MM.1S (cell line): ENCODE results near the gene CNOT4.

Experiments used
- DNase-seq: peaks from one replicate; pipeline ENCODE4 v3.0.0-alpha.2; 2015
- H2AFZ ChIP-seq: fragments of 300-600 bp; sonication (generic); 2 replicates; pipeline ENCODE4 v1.6.0; 2016; ENCODE audit warnings: antibody characterized with exemption, low read length
- H3F3A ChIP-seq: fragments of 300-600 bp; sonication (generic); 2 replicates; pipeline ENCODE4 v1.6.1; 2016; ENCODE audit warnings: mild to moderate bottlenecking, antibody characterized with exemption, low read length, moderate library complexity, mixed read lengths; ENCODE audit not compliant: insufficient read depth
- H3K27ac ChIP-seq: fragments of 300-600 bp; sonication (generic); 2 replicates; pipeline ENCODE4 v1.5.1; 2016; ENCODE audit warnings: mild to moderate bottlenecking, low read length
- H3K27me3 ChIP-seq: fragments of 300-600 bp; sonication (generic); replicated peaks from 2 replicates; pipeline ENCODE4 v1.6.0; 2016; ENCODE audit warnings: low read length; ENCODE audit not compliant: insufficient read depth
- H3K36me3 ChIP-seq: fragments of 300-600 bp; sonication (generic); replicated peaks from 2 replicates; pipeline ENCODE4 v1.6.1; 2016; ENCODE audit warnings: mild to moderate bottlenecking, low read length, mixed read lengths; ENCODE audit not compliant: insufficient read depth
- H3K4me1 ChIP-seq: fragments of 300-600 bp; sonication (generic); 2 replicates; pipeline ENCODE4 v1.6.1; 2016; ENCODE audit warnings: low read length, mixed read lengths
- H3K4me2 ChIP-seq: fragments of 300-600 bp; sonication (generic); 2 replicates; pipeline ENCODE4 v1.6.0; 2016; ENCODE audit warnings: low read depth, low read length
- H3K4me3 ChIP-seq: fragments of 300-600 bp; sonication (generic); 2 replicates; pipeline ENCODE4 v1.5.1; 2016; ENCODE audit warnings: low read length, mixed read lengths
- H3K79me2 ChIP-seq: fragments of 300-600 bp; sonication (generic); 2 replicates; pipeline ENCODE4 v1.6.1; 2016; ENCODE audit warnings: mixed run types, low read length, mixed read lengths
- H3K9ac ChIP-seq: fragments of 300-600 bp; sonication (generic); 2 replicates; pipeline ENCODE4 v1.6.1; 2016; ENCODE audit warnings: low read length, mixed read lengths
- H3K9me2 ChIP-seq: fragments of 300-600 bp; sonication (generic); replicated peaks from 2 replicates; pipeline ENCODE4 v1.6.1; 2016; ENCODE audit warnings: mild to moderate bottlenecking, low read length, mixed read lengths; ENCODE audit not compliant: insufficient read depth
- H3K9me3 ChIP-seq: fragments of 300-600 bp; sonication (generic); replicated peaks from 2 replicates; pipeline ENCODE4 v1.6.1; 2016; ENCODE audit warnings: mild to moderate bottlenecking, low read length, mixed read lengths; ENCODE audit not compliant: insufficient read depth
- H4K20me1 ChIP-seq: fragments of 300-600 bp; sonication (generic); 2 replicates; pipeline ENCODE4 v1.6.1; 2016; ENCODE audit warnings: mild to moderate bottlenecking, low read length, moderate library complexity, mixed read lengths; ENCODE audit not compliant: insufficient read depth
- EZH2 ChIP-seq: fragments of 300-600 bp; sonication (generic); optimal IDR thresholded peaks from 2 replicates; pipeline ENCODE3; 2017; ENCODE audit warnings: low read depth, mild to moderate bottlenecking, antibody characterized with exemption, low read length, mixed read lengths
- EZH2phosphoT487 ChIP-seq: fragments of 300-600 bp; sonication (generic); IDR thresholded peaks from 2 replicates; pipeline ENCODE4 v1.6.1; 2018; ENCODE audit warnings: antibody characterized with exemption, low read length
- TF ChIP-seq, protein P1 (sequence below): fragments of 300-600 bp; sonication (generic); IDR thresholded peaks from 2 replicates; pipeline ENCODE4 v1.5.1; 2016; ENCODE audit warnings: antibody characterized with exemption, low read length, mixed read lengths

CNOT4 gene

DNA sequence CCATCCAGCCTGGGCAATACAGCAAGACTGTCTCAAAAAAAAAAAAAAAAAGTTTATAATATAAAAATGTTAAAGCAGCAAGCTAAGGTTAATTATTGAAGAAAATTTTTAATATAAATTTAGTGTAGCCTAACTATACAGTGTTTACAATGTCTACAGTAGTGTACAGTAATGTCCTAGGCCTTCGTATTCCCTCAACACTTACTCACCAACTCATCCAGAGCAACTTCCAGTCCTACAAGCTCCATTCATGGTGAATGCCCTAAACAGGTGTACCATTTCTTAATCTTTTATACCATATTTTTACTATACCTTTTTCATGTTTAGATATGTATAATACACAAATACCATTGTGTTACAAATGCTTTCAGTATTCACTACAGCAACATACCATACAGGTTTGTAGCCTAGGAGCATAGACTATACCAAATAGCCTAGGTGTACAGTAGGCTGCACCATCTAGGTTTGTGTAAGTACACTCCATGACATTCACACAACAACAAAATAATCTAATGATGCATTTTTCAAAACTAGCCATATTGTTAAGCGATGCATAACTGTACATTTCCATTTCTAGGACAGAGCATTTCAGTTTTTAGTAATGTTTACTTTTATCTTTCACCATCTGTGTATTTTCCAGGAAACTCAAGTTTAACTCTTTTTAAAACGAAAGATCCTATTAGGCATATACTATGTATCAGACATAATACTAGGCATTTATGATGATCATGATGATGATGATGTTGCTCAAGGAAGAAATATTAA lies 43.3 kb downstream of the CNOT4 start:
- Histone ChIP-seq H4K20me1 (peaks cover 8% of the 10 kb centered on the region), H3K9me3 (no peaks in the 10 kb centered on the region), H3K27me3 (no peaks in the 10 kb centered on the region), H3K4me2 (no peak overlapping the region), H3K4me3 (no peak overlapping the region), H3K79me2 (peaks cover 78% of the 10 kb centered on the region), H3K27ac (no peak overlapping the region), H3K4me1 (no peaks in the 10 kb centered on the region), H3F3A (0 out of 2 replicates have a peak, but pooled peaks cover 3% of the 10 kb centered on the region), H3K9ac (no peak overlapping the region), H2AFZ (no peak overlapping the region), H3K9me2 (no peaks in the 10 kb centered on the region), H3K36me3 (no peaks in the 10 kb centered on the region)
- TF ChIP-seq EZH2phosphoT487 (no peak), EZH2 (no peak)
- TF ChIP-seq, protein P1, sequence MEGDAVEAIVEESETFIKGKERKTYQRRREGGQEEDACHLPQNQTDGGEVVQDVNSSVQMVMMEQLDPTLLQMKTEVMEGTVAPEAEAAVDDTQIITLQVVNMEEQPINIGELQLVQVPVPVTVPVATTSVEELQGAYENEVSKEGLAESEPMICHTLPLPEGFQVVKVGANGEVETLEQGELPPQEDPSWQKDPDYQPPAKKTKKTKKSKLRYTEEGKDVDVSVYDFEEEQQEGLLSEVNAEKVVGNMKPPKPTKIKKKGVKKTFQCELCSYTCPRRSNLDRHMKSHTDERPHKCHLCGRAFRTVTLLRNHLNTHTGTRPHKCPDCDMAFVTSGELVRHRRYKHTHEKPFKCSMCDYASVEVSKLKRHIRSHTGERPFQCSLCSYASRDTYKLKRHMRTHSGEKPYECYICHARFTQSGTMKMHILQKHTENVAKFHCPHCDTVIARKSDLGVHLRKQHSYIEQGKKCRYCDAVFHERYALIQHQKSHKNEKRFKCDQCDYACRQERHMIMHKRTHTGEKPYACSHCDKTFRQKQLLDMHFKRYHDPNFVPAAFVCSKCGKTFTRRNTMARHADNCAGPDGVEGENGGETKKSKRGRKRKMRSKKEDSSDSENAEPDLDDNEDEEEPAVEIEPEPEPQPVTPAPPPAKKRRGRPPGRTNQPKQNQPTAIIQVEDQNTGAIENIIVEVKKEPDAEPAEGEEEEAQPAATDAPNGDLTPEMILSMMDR = no peak
- no peak for DNase-seq

DNA sequence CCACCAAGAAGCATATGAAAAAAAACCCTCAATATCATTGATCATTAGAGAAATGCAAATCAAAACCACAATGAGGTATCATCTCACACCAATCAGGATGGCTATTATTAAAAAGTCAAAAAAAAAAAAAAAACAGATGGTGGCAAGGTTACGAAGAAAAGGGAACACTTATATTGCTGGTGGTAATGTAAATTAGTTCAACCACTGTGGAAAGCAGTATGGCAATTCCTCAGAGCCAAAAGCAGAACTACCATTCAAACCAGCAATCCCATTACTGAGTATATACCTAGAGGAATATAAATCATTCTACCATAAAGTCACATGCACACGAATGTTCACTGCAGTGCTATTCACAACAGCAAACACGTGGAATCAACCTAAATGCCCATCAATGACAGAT lies 46.0 kb downstream of the CNOT4 start:
- Histone ChIP-seq H2AFZ (no peak overlapping the region), H4K20me1 (peaks cover 14% of the 10 kb centered on the region), H3K27ac (no peak overlapping the region), H3K4me1 (no peaks in the 10 kb centered on the region), H3K4me2 (no peak overlapping the region), H3K27me3 (no peaks in the 10 kb centered on the region), H3F3A (0 out of 2 replicates have a peak, but pooled peaks cover 3% of the 10 kb centered on the region), H3K9me3 (no peaks in the 10 kb centered on the region), H3K4me3 (no peak overlapping the region), H3K79me2 (peaks cover 79% of the 10 kb centered on the region), H3K36me3 (no peaks in the 10 kb centered on the region), H3K9me2 (no peaks in the 10 kb centered on the region), H3K9ac (no peak overlapping the region)
- DNase-seq = no peak
- TF ChIP-seq, protein P1 = no peak
- TF ChIP-seq EZH2 = no peak
- no peak for TF ChIP-seq EZH2phosphoT487

DNA sequence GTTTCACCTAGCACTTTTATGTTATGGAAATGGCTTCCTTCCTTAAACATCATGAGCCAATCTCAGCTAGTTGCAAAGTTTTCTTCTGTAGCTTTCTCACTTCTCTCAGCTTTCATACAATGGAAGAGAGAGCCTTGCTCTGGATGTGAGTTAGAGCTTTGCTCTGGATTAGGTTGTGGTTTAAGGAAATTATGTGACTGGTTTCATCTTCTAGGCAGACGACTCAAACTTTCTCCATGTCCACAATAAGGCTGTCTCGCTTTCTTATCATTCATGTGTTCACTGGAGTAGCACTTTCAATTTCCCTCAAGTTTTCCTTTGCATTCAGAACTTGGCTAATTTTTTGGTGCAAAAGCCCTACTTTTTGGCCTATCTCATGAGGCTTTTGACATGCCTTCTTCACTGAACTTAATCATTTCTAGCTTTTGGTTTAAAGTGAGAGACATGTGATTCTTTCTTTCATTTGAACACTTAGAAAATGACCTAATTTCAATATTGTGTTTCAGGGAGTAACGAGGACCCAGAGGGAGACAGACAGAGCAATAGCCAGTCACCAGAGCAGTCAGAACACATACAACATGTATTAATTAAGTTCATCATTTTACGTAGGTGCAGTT lies 49.8 kb downstream of the CNOT4 start:
- 0 out of 2 replicates have a peak, but pooled peaks cover 10% of the 10 kb centered on the region for H4K20me1 ChIP-seq
- no peak overlapping the region for H3K4me2 ChIP-seq
- no peak for TF ChIP-seq EZH2phosphoT487
- TF ChIP-seq, protein P1 = no peak
- TF ChIP-seq EZH2 = no peak

More for the DNA sequence above, 49.8 kb downstream of the CNOT4 start:
- Histone ChIP-seq H3K9ac (no peak overlapping the region), H3K27me3 (no peaks in the 10 kb centered on the region), H3K4me1 (no peaks in the 10 kb centered on the region), H3K9me2 (no peaks in the 10 kb centered on the region), H3K36me3 (no peaks in the 10 kb centered on the region), H3K27ac (no peak overlapping the region), H3K4me3 (no peak overlapping the region), H3F3A (no peaks in the 10 kb centered on the region), H2AFZ (no peak overlapping the region), H3K9me3 (no peaks in the 10 kb centered on the region), H3K79me2 (peaks cover 92% of the 10 kb centered on the region)
- DNase-seq = no peak
